GM23338 (cell line): ENCODE data around the gene OSTC. TPM values are rescaled to one million over a fixed set of nuclear protein-coding genes. Genes with fewer than 3 reads are reported as not detected.
A peak's percentile ranks its signal among the peaks of the same experiment; 100 is the strongest.

Experiments
- ATAC-seq: fragments of 200-7000 bp; cut with Tn5 transposase; 3 replicates; pipeline ENCODE4 v1.9.1; 2020
- DNase-seq: peaks from one replicate; pipeline ENCODE4 v3.0.0-alpha.2; 2015; ENCODE audit warnings: low spot score
- H2AFZ ChIP-seq: fragments of 200-600 bp; sonication (generic); 2 replicates; pipeline ENCODE4 v1.8.0; 2016; ENCODE audit warnings: antibody characterized with exemption, mild to moderate bottlenecking, moderate library complexity
- H3F3A ChIP-seq: fragments of 200-600 bp; sonication (generic); replicated peaks from 2 replicates; pipeline ENCODE4 v1.8.0; 2017; ENCODE audit warnings: antibody characterized with exemption, mixed run types, low read depth
- H3K27ac ChIP-seq: fragments of 200-600 bp; sonication (generic); 2 replicates; pipeline ENCODE4 v1.6.1; 2016; ENCODE audit warnings: low read depth
- H3K27me3 ChIP-seq: fragments of 200-600 bp; sonication (generic); 2 replicates; pipeline ENCODE4 v1.8.0; 2016; ENCODE audit warnings: mild to moderate bottlenecking, mixed run types, moderate library complexity; ENCODE audit not compliant: insufficient read depth
- H3K36me3 ChIP-seq: fragments of 200-600 bp; sonication (generic); 2 replicates; pipeline ENCODE4 v1.8.0; 2016; ENCODE audit warnings: mild to moderate bottlenecking; ENCODE audit not compliant: insufficient read depth
- H3K4me1 ChIP-seq: fragments of 200-600 bp; sonication (generic); 2 replicates; pipeline ENCODE4 v1.8.0; 2016; ENCODE audit warnings: mild to moderate bottlenecking, moderate library complexity; ENCODE audit not compliant: insufficient read depth
- H3K4me2 ChIP-seq: fragments of 200-600 bp; sonication (generic); 2 replicates; pipeline ENCODE4 v1.7.1; 2017; ENCODE audit warnings: mixed run types
- H3K4me3 ChIP-seq: fragments of 200-600 bp; sonication (generic); 2 replicates; pipeline ENCODE4 v1.6.1; 2016; ENCODE audit warnings: mixed run types
- H3K79me2 ChIP-seq: fragments of 200-600 bp; sonication (generic); replicated peaks from 2 replicates; pipeline ENCODE4 v1.8.0; 2017; ENCODE audit warnings: mild to moderate bottlenecking; ENCODE audit not compliant: insufficient read depth
- H3K9me2 ChIP-seq: fragments of 200-600 bp; sonication (generic); 2 replicates; pipeline ENCODE4 v1.8.0; 2017; ENCODE audit not compliant: insufficient read depth
- H4K20me1 ChIP-seq: fragments of 200-600 bp; sonication (generic); replicated peaks from 2 replicates; pipeline ENCODE4 v1.8.0; 2017; ENCODE audit warnings: mild to moderate bottlenecking; ENCODE audit not compliant: insufficient read depth
- H3K27ac Mint-ChIP-seq: 2 replicates; pipeline ENCODE4 v1.8.0; 2020; ENCODE audit warnings: inconsistent platforms, mild to moderate bottlenecking, moderate library complexity, mixed read lengths
- H3K27me3 Mint-ChIP-seq: 3 replicates; pipeline ENCODE4 v1.8.0; 2022; ENCODE audit warnings: low read depth, mild to moderate bottlenecking, moderate library complexity, mixed read lengths, inconsistent platforms; ENCODE audit not compliant: insufficient read depth, poor library complexity
- H3K36me3 Mint-ChIP-seq: 3 replicates; pipeline ENCODE4 v1.8.0; 2021; ENCODE audit warnings: low read depth, mild to moderate bottlenecking, inconsistent platforms, moderate library complexity, mixed read lengths
- H3K4me1 Mint-ChIP-seq: 3 replicates; pipeline ENCODE4 v1.8.0; 2020; ENCODE audit warnings: mild to moderate bottlenecking, inconsistent platforms, mixed read lengths
- H3K4me3 Mint-ChIP-seq: 3 replicates; pipeline ENCODE4 v1.8.0; 2021; ENCODE audit warnings: moderate library complexity, mild to moderate bottlenecking, inconsistent platforms, mixed read lengths
- H3K9me3 Mint-ChIP-seq: 3 replicates; pipeline ENCODE4 v1.8.0; 2020; ENCODE audit warnings: moderate library complexity, mild to moderate bottlenecking, inconsistent platforms, mixed read lengths
- CTCF ChIP-seq, 2 experiments: fragments of 200-600 bp in 1 of 2; sonication (generic) in 1 of 2; conservative IDR thresholded peaks; 2 replicates each; pipeline versions ENCODE4 v1.5.1 to v1.6.1; 2016 to 2017; ENCODE audit warnings: antibody characterized with exemption in 2 of 2, low read depth in 2 of 2, mild to moderate bottlenecking in 2 of 2, moderate library complexity in 1 of 2
- ETS1 ChIP-seq: IDR thresholded peaks from 2 replicates; pipeline ENCODE4 v1.6.1; 2016; ENCODE audit warnings: antibody characterized with exemption
- EZH2 ChIP-seq: fragments of 200-600 bp; sonication (generic); IDR thresholded peaks from one replicate; pipeline ENCODE4 v1.8.0; 2017; ENCODE audit warnings: antibody characterized with exemption, mild to moderate bottlenecking, low read depth; ENCODE audit not compliant: unreplicated experiment
- EZH2phosphoT487 ChIP-seq: fragments of 200-600 bp; sonication (generic); IDR thresholded peaks from one replicate; pipeline ENCODE4 v1.8.1; 2018; ENCODE audit warnings: antibody characterized with exemption; ENCODE audit not compliant: unreplicated experiment
- POLR2AphosphoS5 ChIP-seq: IDR thresholded peaks from 2 replicates; pipeline ENCODE4 v1.6.1; 2016; ENCODE audit warnings: antibody characterized with exemption, low read depth
- STAT1 ChIP-seq: IDR thresholded peaks from one replicate; pipeline ENCODE4 v1.6.1; 2016; ENCODE audit warnings: antibody characterized with exemption; ENCODE audit not compliant: unreplicated experiment
- ZNF114 ChIP-seq: fragments of 250-450 bp; sonication (Bioruptor Pico); IDR thresholded peaks from 2 replicates; pipeline ENCODE4 v1.5.0; 2020; ENCODE audit warnings: mild to moderate bottlenecking, moderate library complexity
- ZNF331 ChIP-seq: fragments of 250-450 bp; sonication (Bioruptor Pico); IDR thresholded peaks from 2 replicates; pipeline ENCODE4 v1.5.0; 2020; ENCODE audit warnings: low read depth, mild to moderate bottlenecking, moderate library complexity
- polyA plus RNA-seq: library from polyadenylated mRNA; unstranded; fragments of >200 nt; fragmentation: Nextera tagmentation; extraction: Ambion mirVana; gene quantifications from 2 replicates; pipeline ENCODE4 v1.2.1, GENCODE V29; 2016
- total RNA-seq: library from RNA; depleted of rRNA; stranded (reverse); fragments of >200 nt; shearing (Covaris generic); gene quantifications from 2 replicates; pipeline ENCODE4 v1.2.3, GENCODE V29; 2014

Gene OSTC
- total and polyA plus RNA-seq, 2 experiments from 2014 or later = 142 to 311 TPM

- peaks cover 49% of the 10 kb centered on the region for H3K36me3 Mint-ChIP-seq
- no peaks in the 10 kb centered on the region for H3K9me3 Mint-ChIP-seq
- peak; percentile 59; the same call in 2 of the 3 replicates for ATAC-seq
Observed at GRCh38 chr4:108635070-108635655, 15.2 kb upstream of the OSTC start.

GRCh38 chr4:108636246-108636645 is 14.2 kb upstream of the OSTC start:
- Histone ChIP-seq H2AFZ (no peak overlapping the region), H3K36me3 (peaks cover 28% of the 10 kb centered on the region; the same call in 1 of the 2 replicates), H3F3A (peaks cover 6% of the 10 kb centered on the region; the same call in 1 of the 2 replicates), H3K27ac (no peak overlapping the region), H3K4me3 (no peak overlapping the region), H3K27me3 (no peaks in the 10 kb centered on the region), H3K79me2 (no peaks in the 10 kb centered on the region), H3K4me2 (no peak overlapping the region), H3K9me2 (no peaks in the 10 kb centered on the region), H3K4me1 (no peaks in the 10 kb centered on the region), H4K20me1 (no peaks in the 10 kb centered on the region; the same call in 1 of the 2 replicates)
- Mint-ChIP-seq H3K4me1 (no peaks in the 10 kb centered on the region; the same call in 2 of the 3 replicates), H3K27me3 (no peaks in the 10 kb centered on the region), H3K9me3 (no peaks in the 10 kb centered on the region), H3K27ac (no peak overlapping the region), H3K36me3 (peaks cover 45% of the 10 kb centered on the region), H3K4me3 (no peak overlapping the region)
- ATAC-seq (no peak), DNase-seq (no peak)
- TF ChIP-seq CTCF (conservative IDR thresholded peaks at IDR 0.05; ENCODE audit: low read depth in 2 of 2) (no peak), ZNF331 (CRISPR knock-in tag) (no peak), EZH2phosphoT487 (no peak), ETS1 (no peak), ZNF114 (CRISPR knock-in tag) (no peak), EZH2 (no peak), STAT1 (no peak)

More at GRCh38 chr4:108635070-108635655, 15.2 kb upstream of the OSTC start:
- Histone ChIP-seq H2AFZ (no peak overlapping the region), H3K4me3 (no peak overlapping the region), H3F3A (peaks cover 6% of the 10 kb centered on the region; the same call in 1 of the 2 replicates), H3K36me3 (peaks cover 37% of the 10 kb centered on the region), H3K79me2 (no peaks in the 10 kb centered on the region), H3K9me2 (no peaks in the 10 kb centered on the region), H4K20me1 (peaks cover 8% of the 10 kb centered on the region; the same call in 1 of the 2 replicates), H3K27ac (peak overlapping the region; percentile 78), H3K27me3 (no peaks in the 10 kb centered on the region), H3K4me1 (no peaks in the 10 kb centered on the region), H3K4me2 (no peak overlapping the region)
- Mint-ChIP-seq H3K4me3 (no peak overlapping the region), H3K27ac (no peak overlapping the region; the same call in 1 of the 2 replicates), H3K27me3 (no peaks in the 10 kb centered on the region), H3K4me1 (no peaks in the 10 kb centered on the region)
- peak in 1 of 2 experiments; percentile 32; a peak in 1 of 4 replicates for TF ChIP-seq CTCF (conservative IDR thresholded peaks at IDR 0.05; ENCODE audit: low read depth in 2 of 2)
- TF ChIP-seq ETS1 = no peak
- 0 out of 2 replicates have a peak, but pooled peaks have one; percentile 9 for TF ChIP-seq POLR2AphosphoS5
- peak; percentile 26 for DNase-seq
